ENCODE data around the gene APOBEC2. TPM values are rescaled to one million over a fixed set of nuclear protein-coding genes. Genes with fewer than 3 reads are reported as not detected.

Gene APOBEC2
- total and polyA plus RNA-seq, 9 of the 15 experiments (the other 6 are each of a cell fraction or from before 2014, with no cell fraction given) = 0.25 to 1.6 TPM; not detected in 7

DNA sequence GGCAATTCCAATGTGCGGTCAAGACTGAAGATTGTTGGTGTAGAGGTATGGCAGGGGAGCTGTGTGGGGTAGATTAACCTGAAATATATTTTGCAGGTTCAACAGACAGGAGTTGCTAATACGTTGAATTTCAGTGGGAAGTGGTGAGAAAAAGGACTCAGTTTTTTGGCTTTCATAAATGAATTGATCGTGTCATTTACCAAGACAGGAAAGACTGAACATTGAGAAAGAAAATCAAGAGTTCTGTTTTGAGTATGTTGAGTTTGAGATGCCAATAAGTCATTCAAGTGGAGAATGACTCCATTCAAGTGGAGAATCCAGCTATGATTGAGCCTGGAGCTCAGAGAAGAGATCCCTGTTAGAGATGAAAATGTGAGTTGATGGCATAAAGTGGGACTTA is 50.8 kb downstream of the APOBEC2 start:
- intact Hi-C loops (cut with micrococcal nuclease) = no loop called here
- no peak for ATAC-seq
- TF ChIP-seq NELFE (IDR thresholded peaks at IDR 0.05; ENCODE audit: insufficient read depth, insufficient read length) (no peak), CBX1 (IDR thresholded peaks at IDR 0.05; ENCODE audit: low read depth) (no peak), CBFB (CRISPR knock-in tag; IDR thresholded peaks at IDR 0.05) (no peak), RHOXF2B (CRISPR knock-in tag; conservative IDR thresholded peaks at IDR 0.05) (no peak), NR2C2 (CRISPR knock-in tag; IDR thresholded peaks at IDR 0.05) (no peak), NR2C2 (tag; IDR thresholded peaks at IDR 0.05) (no peak), POU5F1 (IDR thresholded peaks at IDR 0.05; ENCODE audit: borderline replicate concordance, low read depth, low read length, partially characterized antibody) (no peak), MYNN (IDR thresholded peaks at IDR 0.05) (no peak), MYNN (CRISPR knock-in tag; IDR thresholded peaks at IDR 0.05) (no peak), OTX1 (CRISPR knock-in tag; IDR thresholded peaks at IDR 0.05) (no peak), ZNF318 (IDR thresholded peaks at IDR 0.05; ENCODE audit: borderline replicate concordance in 1 of 2, low read depth in 1 of 2) (no peak), MNT (conservative IDR thresholded peaks at IDR 0.05) (no peak), ZNF384 (IDR thresholded peaks at IDR 0.05; ENCODE audit: low read depth, low read length) (no peak), PTRF (tag; IDR thresholded peaks at IDR 0.05) (no peak), ZNF644 (tag; IDR thresholded peaks at IDR 0.05; ENCODE audit: low read depth) (no peak)

More for the DNA sequence above, 50.8 kb downstream of the APOBEC2 start:
- in situ Hi-C loops (cut with MboI) = no loop called here
- Histone ChIP-seq H3K36me3 (ENCODE audit: control insufficient read depth, insufficient read depth, low read length) (peaks cover 16% of the 10 kb centered on the region; the same call in 2 of the 3 replicates), H3K79me2 (ENCODE audit: control insufficient read depth, insufficient read depth, low read length) (no peaks in the 10 kb centered on the region), H3K9me1 (ENCODE audit: control insufficient read depth, insufficient read depth, low read length) (no peaks in the 10 kb centered on the region), H3K4me3 (no peak overlapping the region), H3K4me1 (replicated peaks in 1 of 2; ENCODE audit: control insufficient read depth in 2 of 2, insufficient read depth in 2 of 2, low read length in 2 of 2) (no peaks in the 10 kb centered on the region), H3K27ac (ENCODE audit: extremely low read depth, low read depth, low read length) (no peak overlapping the region), H3K9ac (ENCODE audit: insufficient read depth in 1 of 2, low read depth in 2 of 2, low read length in 2 of 2) (no peak overlapping the region), H2AFZ (ENCODE audit: low read depth, low read length) (no peak overlapping the region), H3K4me2 (ENCODE audit: insufficient read depth, low read length) (no peak overlapping the region), H3K27me3 (ENCODE audit: control insufficient read depth in 2 of 2, insufficient read depth in 2 of 2, low read length in 2 of 2) (peaks cover 7% of the 10 kb centered on the region in 2 experiments; a peak in 3 of 5 replicates), H4K20me1 (replicated peaks; ENCODE audit: control insufficient read depth, insufficient read depth, low read length) (no peaks in the 10 kb centered on the region), H3K9me3 (replicated peaks; ENCODE audit: control insufficient read depth, insufficient read depth, low read depth, low read length) (no peaks in the 10 kb centered on the region)
- ChIA-PET CTCF (ENCODE audit: low intra/inter-chr PET ratio) (no interaction called here), POLR2A (interaction anchor here (0.8 to 1.2 kb wide), 4 partner anchors 8 to 72 kb away, joined by 3 to 5 read pairs (median 4); no protein-coding TSS in a partner anchor)
- DNase-seq (ENCODE audit: extremely low read depth in 1 of 4, low spot score in 3 of 4) = no peak
- 52% methylated on average over 3 of the region's 3 CpGs for WGBS (ENCODE audit: insufficient coverage, low coverage, missing lambda C conversion rate)
- no peak for FAIRE-seq
- BruUV-seq (replicated peaks) = no TSS peak

Data from K562 (cell line).